Ascending aorta (tissue), 2 donors: ENCODE measurements around the gene RAB3A. TPM values are rescaled to one million over a fixed set of nuclear protein-coding genes. Genes with fewer than 3 reads are reported as not detected.

Experiments used
- DNase-seq, 2 donors: peaks; one replicate each; pipeline ENCODE4 v3.0.0-alpha.2; 2019; ENCODE audit warnings: low spot score in 2 of 2
- H3K27ac ChIP-seq, 2 donors: fragments of 200-600 bp; sonication (generic); one replicate each; pipeline ENCODE4 v1.5.1; 2016 to 2017; ENCODE audit warnings: mild to moderate bottlenecking in 1 of 2
- H3K27me3 ChIP-seq: fragments of 200-600 bp; sonication (generic); one replicate; pipeline ENCODE4 v1.5.1; 2017
- H3K36me3 ChIP-seq, 2 donors: fragments of 200-600 bp; sonication (generic); one replicate each; pipeline ENCODE4 v1.5.1; 2016
- H3K4me1 ChIP-seq, 2 donors: fragments of 200-600 bp; sonication (generic); one replicate each; pipeline ENCODE4 v1.5.1; 2016 to 2017; ENCODE audit warnings: mild to moderate bottlenecking in 1 of 2
- H3K4me3 ChIP-seq, 2 donors: fragments of 200-600 bp; sonication (generic); one replicate each; pipeline ENCODE4 v1.5.1; 2016 to 2017; ENCODE audit warnings: mild to moderate bottlenecking in 1 of 2
- H3K9me3 ChIP-seq, 2 donors: fragments of 200-600 bp; sonication (generic); one replicate each; pipeline ENCODE4 v1.5.1; 2016
- intact Hi-C: fragments of 100-400 bp; cut with DNase I; formaldehyde crosslinking; loops from one replicate; pipeline ENCODE4 v1.15.1; 2023
- total RNA-seq: library from RNA; depleted of rRNA; stranded (reverse); fragments of >200 nt; gene quantifications from one replicate; pipeline ENCODE4 v1.1.0, GENCODE V29; 2016
- TF ChIP-seq, protein P1 (sequence below), 3 experiments: fragments of 200-600 bp in 2 of 3; fragments of 450-650 bp in 1 of 3; sonication (generic) in 2 of 3; IDR thresholded peaks; one replicate each; pipeline ENCODE4 v1.5.1; 2016 to 2019; ENCODE audit warnings: antibody characterized with exemption in 3 of 3, mild to moderate bottlenecking in 1 of 3, moderate library complexity in 1 of 3

The RAB3A gene
- total RNA-seq, 1 donor from 2014 or later, result 12.3 TPM

DNA sequence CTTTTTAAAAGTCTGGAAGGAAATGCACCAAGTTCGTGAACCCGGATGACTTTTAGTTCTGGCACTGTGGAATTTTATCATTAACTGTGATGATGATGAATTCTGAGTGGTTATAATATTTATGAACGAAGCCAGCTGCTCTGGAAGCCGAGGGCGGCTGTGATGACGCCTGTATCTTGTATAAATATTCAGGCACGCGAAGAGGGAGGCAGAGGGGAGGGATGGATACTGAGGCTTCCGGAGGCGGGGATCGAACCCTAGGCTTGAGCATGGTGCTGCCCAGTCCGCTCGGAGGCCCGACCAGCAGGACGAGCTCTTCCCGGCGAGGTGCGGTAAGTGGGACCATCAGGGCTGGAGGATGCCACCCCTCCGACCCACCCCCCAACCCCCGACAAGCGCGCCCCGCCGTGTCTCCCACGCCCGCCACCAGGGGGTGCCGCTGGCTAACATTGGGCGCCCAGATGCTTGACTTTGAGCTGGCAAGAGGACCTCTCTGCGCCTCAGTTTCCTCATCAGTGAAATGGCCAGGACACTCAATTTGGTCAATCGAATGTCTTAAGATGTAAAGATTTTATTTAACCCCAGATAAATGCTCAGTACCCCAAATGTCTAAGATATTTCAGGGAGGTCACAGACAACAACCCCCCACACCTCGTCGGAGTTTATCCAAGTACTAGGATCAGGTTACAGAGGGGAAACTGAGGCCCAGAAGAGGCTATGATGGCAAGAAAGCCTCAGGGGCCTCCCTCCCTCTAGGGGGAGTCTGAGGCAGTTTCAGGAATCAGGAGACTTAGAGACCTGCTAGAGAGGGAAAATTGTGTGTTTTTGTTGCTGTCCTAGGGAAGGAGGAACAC is 4.5 kb upstream of the RAB3A start:
- Histone ChIP-seq H3K36me3 (no peaks in the 10 kb centered on the region), H3K4me1 (peaks cover 1 to 14% of the 10 kb centered on the region in 2 donors), H3K9me3 (no peaks in the 10 kb centered on the region), H3K27me3 (no peaks in the 10 kb centered on the region), H3K4me3 (no peak overlapping the region), H3K27ac (no peak overlapping the region)
- intact Hi-C loops, result loop anchor here (1.0 kb wide), 1 partner anchor 43 kb away; no protein-coding TSS in a partner anchor
- TF ChIP-seq, protein P1, sequence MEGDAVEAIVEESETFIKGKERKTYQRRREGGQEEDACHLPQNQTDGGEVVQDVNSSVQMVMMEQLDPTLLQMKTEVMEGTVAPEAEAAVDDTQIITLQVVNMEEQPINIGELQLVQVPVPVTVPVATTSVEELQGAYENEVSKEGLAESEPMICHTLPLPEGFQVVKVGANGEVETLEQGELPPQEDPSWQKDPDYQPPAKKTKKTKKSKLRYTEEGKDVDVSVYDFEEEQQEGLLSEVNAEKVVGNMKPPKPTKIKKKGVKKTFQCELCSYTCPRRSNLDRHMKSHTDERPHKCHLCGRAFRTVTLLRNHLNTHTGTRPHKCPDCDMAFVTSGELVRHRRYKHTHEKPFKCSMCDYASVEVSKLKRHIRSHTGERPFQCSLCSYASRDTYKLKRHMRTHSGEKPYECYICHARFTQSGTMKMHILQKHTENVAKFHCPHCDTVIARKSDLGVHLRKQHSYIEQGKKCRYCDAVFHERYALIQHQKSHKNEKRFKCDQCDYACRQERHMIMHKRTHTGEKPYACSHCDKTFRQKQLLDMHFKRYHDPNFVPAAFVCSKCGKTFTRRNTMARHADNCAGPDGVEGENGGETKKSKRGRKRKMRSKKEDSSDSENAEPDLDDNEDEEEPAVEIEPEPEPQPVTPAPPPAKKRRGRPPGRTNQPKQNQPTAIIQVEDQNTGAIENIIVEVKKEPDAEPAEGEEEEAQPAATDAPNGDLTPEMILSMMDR (IDR thresholded peaks at IDR 0.05), result peak; percentile 13 to 75 (median 68)
- DNase-seq, result no peak

DNA sequence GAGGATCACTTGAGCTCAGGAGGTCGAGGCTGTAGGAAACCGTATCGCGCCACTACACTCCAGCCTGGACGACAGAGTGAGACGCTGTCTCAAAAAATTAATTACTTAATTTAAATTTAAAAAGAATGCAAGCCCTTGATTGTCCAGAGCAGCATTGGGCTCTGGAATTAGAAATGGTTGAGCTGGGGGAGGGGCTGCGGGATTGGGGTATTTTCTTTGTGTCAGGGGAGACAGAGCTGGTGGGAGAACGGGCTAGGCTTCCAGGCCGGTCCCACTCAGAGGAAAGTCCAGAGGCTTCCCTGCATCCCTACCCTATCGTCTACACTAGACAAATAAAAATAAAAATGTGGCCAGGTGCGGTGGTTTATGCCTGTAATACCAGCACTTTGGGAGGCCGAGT is 2.2 kb upstream of the RAB3A start:
- no peaks in the 10 kb centered on the region for H3K9me3 ChIP-seq
- H3K27me3 ChIP-seq, result no peaks in the 10 kb centered on the region
- no peak overlapping the region for H3K4me3 ChIP-seq
- TF ChIP-seq, protein P1 (IDR thresholded peaks at IDR 0.05), result no peak
- H3K27ac ChIP-seq, result no peak overlapping the region
- intact Hi-C loops, result no loop called here
- peaks cover 7 to 20% of the 10 kb centered on the region in 2 donors for H3K4me1 ChIP-seq
- DNase-seq, result no peak
- H3K36me3 ChIP-seq, result no peaks in the 10 kb centered on the region

DNA sequence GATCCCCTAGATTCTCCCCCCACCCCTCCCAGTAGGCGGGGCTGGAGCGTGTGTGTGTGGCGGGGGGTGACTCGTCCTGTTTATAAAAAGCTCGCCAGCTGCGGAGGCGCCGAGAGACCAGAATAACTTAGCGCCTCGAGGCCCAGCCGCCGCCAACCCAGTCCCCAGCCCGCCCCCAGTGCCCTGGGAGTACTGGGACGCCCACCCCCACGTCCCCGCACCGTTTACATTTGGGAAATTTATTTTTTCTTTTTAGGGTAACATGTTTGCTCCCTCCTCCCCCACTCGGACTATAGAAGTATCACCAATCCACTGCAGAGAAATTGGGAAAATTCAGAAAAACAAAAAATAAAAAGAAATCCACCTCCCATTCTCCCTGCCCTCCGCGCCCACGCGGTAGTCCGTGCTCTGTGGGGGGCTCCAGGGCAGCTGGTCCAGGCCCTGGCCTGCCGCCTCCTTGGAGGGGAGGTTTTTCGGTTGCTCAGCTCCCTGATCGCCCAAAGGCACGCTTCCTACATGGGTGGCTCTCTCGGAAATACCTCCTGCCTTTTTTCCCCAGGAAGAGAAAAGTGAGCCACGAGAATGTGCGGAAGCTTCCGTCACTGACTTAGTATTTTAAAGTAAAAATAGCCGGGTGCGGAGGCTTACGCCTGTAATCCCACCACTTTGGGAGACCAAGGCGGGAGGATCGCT is 1.5 kb upstream of the RAB3A start:
- peak overlapping the region; percentile 68 to 83 for H3K4me3 ChIP-seq
- H3K9me3 ChIP-seq, result no peaks in the 10 kb centered on the region
- no peaks in the 10 kb centered on the region for H3K27me3 ChIP-seq
- peak; percentile 63 to 92 for DNase-seq
- intact Hi-C loops, result loop anchor here (2.0 kb wide), 1 partner anchor 19 kb away; no protein-coding TSS in a partner anchor
- TF ChIP-seq, protein P1 (IDR thresholded peaks at IDR 0.05), result no peak
- no peaks in the 10 kb centered on the region for H3K36me3 ChIP-seq
- H3K27ac ChIP-seq, result peak overlapping the region; percentile 95 to 98
- H3K4me1 ChIP-seq, result peaks cover 7 to 20% of the 10 kb centered on the region in 2 donors

DNA sequence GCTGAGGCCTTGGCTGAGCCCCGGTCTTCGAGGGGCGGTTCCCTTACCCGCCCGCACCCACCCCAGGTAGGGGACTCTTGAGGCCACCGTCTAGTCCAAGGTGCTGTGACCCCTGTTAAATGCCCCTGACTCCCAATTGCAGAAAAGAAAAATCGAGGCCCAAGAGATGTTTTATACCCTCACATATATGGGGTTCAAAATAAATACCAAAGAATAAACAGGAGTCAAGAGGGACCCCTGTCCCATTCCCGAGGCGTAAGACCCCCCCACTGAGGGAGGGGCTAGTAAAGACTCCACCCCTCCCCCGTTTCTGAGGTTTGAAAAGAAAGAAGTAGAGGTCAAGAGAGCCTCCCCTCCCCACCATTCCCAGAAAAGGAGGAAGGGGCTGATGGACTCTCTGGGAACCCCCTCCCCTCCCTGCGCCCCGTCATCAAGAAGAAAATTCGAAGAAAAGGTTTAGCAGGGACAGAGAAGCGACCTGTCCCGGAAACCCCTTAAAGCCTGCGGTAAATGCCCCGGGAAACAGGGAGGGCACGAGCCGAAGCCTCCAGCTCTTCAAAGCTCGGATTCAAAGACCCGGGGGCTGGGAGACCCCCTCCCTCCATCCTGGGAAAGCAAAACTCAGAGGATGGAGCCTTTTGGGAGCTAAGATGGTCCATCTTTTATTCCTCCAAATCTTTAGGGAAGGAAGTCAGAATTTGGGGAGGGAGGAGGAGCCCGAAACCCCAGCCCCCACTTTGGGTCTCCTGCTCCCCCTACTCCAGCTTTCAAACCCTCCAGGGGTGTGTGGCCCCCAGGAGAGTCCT is 755 bp upstream of the RAB3A start:
- H3K4me1 ChIP-seq, result peaks cover 7 to 20% of the 10 kb centered on the region in 2 donors
- peak overlapping the region; percentile 95 to 98 for H3K27ac ChIP-seq
- H3K36me3 ChIP-seq, result peaks cover 2 to 3% of the 10 kb centered on the region in 2 donors
- no peaks in the 10 kb centered on the region for H3K27me3 ChIP-seq
- no peaks in the 10 kb centered on the region for H3K9me3 ChIP-seq
- TF ChIP-seq, protein P1 (IDR thresholded peaks at IDR 0.05), result no peak
- DNase-seq, result peak in 1 of 2 donors; percentile 84
- H3K4me3 ChIP-seq, result peak overlapping the region; percentile 68 to 83
- intact Hi-C loops, result loop anchor here (1.0 to 5.0 kb wide), 4 partner anchors 11 to 213 kb away; partner anchors contain the start of genes MPV17L2 and SSBP4

DNA sequence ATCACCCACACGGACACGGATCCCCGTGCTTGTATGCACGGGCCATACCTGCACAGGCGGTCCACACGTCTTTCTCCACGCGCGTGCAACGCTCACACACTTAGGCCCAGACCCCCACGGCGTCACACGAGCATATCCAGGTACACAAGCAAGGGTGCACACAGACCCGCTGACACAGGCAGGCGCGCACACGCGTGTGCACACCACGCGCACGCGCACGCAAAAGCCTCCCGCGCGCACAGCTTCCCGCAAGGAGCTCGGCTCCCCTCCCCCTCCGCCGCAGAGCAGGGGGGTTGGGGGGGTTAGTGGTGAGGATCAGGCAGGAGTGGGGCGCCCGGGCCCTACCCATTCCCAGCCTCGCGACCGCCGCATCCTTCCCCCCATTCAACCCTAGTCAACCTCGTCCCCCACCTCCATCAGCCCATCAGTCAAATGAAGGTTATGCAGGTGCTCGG is 407 bp downstream of the RAB3A start:
- no peaks in the 10 kb centered on the region for H3K9me3 ChIP-seq
- H3K27ac ChIP-seq, result peak overlapping the region in 1 of 2 donors; percentile 17
- peak in 1 of 2 donors; percentile 81 for DNase-seq
- peaks cover 7 to 20% of the 10 kb centered on the region in 2 donors for H3K4me1 ChIP-seq
- H3K27me3 ChIP-seq, result no peaks in the 10 kb centered on the region
- H3K36me3 ChIP-seq, result peaks cover 8 to 9% of the 10 kb centered on the region in 2 donors
- TF ChIP-seq, protein P1 (IDR thresholded peaks at IDR 0.05), result no peak
- intact Hi-C loops, result loop anchor here (5.0 kb wide), 1 partner anchor 214 kb away; the partner anchor contains the start of gene SSBP4
- H3K4me3 ChIP-seq, result peak overlapping the region; percentile 82
